ENCODE data around the gene PCYT1A. TPM values are rescaled to one million over a fixed set of nuclear protein-coding genes. Genes with fewer than 3 reads are reported as not detected.
A peak's percentile ranks its signal among the peaks of the same experiment; 100 is the strongest.

PCYT1A gene
- total RNA-seq (2016; rRNA removed; fragmentation: Illumina TruSeq; extraction: Trizol) (45.3 and 53.2 TPM in 2 replicates), polyA plus RNA-seq (2011; rRNA removed) (26.4 and 28.5 TPM in 2 replicates), polyA minus RNA-seq (2011; rRNA and poly(A)+ RNA removed; ENCODE audit: low replicate concordance) (104 and 131 TPM in 2 replicates), Bru-seq, nascent RNA (percentile 77 among the genes with signal in this experiment), BruChase-seq, experiment 1, labeled RNA remaining after a 6-hour chase (percentile 90 among the genes with signal in this experiment), BruChase-seq, experiment 2, labeled RNA remaining after a 2-hour chase (percentile 89 among the genes with signal in this experiment)
- total RNA-seq (2016; cell fraction: cytosol; rRNA removed; fragmentation: Illumina TruSeq; extraction: Trizol; ENCODE audit: low read depth) = 13.8 and 14.6 TPM in 2 replicates
- total RNA-seq (2016; cell fraction: insoluble cytoplasmic fraction; rRNA removed; fragmentation: Illumina TruSeq; extraction: Trizol) = 46.3 and 55.2 TPM in 2 replicates
- total RNA-seq (2016; cell fraction: membrane; rRNA removed; fragmentation: Illumina TruSeq; extraction: Trizol) = 13.3 and 14.5 TPM in 2 replicates
- 47.1 and 49.4 TPM in 2 replicates for total RNA-seq (2016; cell fraction: nucleus; rRNA removed; fragmentation: Illumina TruSeq; extraction: Trizol)
- 16.4 and 21.4 TPM in 2 replicates for polyA plus RNA-seq (2011; cell fraction: cytosol; rRNA removed)
- polyA plus RNA-seq (2011; cell fraction: nucleus; rRNA removed) = 62.7 and 74.7 TPM in 2 replicates
- polyA plus RNA-seq (2012) = 25.2 and 26.1 TPM in 2 replicates
- 3.8 and 4.3 TPM in 2 replicates for polyA plus RNA-seq (2016; cell fraction: cytosol; fragmentation: Illumina TruSeq; extraction: Trizol; ENCODE audit: low read depth)
- polyA plus RNA-seq (2016; cell fraction: insoluble cytoplasmic fraction; fragmentation: Illumina TruSeq; extraction: Trizol; ENCODE audit: low read depth) = 44.0 and 44.3 TPM in 2 replicates
- 5.2 and 5.6 TPM in 2 replicates for polyA plus RNA-seq (2016; cell fraction: membrane; fragmentation: Illumina TruSeq; extraction: Trizol; ENCODE audit: low read depth)
- 61.7 and 67.8 TPM in 2 replicates for polyA plus RNA-seq (2016; cell fraction: nucleus; fragmentation: Illumina TruSeq; extraction: Trizol; ENCODE audit: insufficient read depth, low read depth)
- polyA minus RNA-seq (2011; cell fraction: cytosol; rRNA and poly(A)+ RNA removed) = 27.9 and 30.3 TPM in 2 replicates
- 110 and 122 TPM in 2 replicates for polyA minus RNA-seq (2011; cell fraction: nucleus; rRNA and poly(A)+ RNA removed)
- long read RNA-seq, experiment 1, partial matches to known transcripts = 6 of 20 reads
- long read RNA-seq, experiment 1, other reads (novel, unspliced or antisense) = 10 of 20 reads
- long read RNA-seq, experiment 2, full-length matches to known transcripts = 17 of 57 reads
- long read RNA-seq, experiment 2, partial matches to known transcripts = 5 of 57 reads
- long read RNA-seq, experiment 2, other reads (novel, unspliced or antisense) = 35 of 57 reads

DNA sequence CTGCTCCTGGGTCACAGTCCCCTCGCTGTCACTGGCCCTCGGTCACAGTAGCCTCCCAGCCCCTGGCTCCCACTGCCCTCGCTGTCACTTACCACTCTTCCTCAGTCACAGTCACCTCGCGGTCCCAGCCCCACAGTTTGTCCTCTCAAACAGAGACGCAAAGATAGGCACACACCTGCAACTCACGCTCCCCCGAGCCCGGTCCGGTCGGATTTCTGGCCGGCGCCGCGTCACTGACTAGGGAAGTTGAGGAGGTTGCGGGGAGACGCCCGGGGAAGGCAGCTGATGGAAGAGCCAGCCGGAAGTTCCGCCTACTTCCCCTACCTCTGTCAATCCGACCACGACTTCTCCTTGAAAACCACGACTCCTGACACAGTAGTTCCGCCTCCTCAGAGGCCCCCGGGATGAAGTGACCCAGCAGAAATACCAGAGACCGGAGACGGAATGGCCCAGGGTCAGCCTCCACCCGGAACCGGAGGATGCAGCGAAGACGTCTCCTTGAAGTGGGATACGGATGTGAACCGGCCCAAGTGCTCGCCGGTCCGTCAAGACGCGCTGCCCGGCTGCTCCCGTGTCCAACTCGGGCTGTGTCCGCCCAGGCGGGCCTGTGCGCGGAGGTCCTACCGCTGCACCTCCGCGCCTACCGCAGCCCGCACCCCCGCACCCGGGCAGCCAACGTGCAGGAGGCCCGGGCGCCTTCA, at the start of gene PCYT1A:
PCYT1A (minus strand) TSS at position 287 of the 701 bp plus-strand sequence. CDS start 17,195 bp downstream, outside the sequence.
- Histone ChIP-seq H3K4me3 (replicated peaks in 1 of 3; ENCODE audit: insufficient read depth in 1 of 3, low read depth in 2 of 3, low read length in 3 of 3) (peak within 1 kb of the TSS; percentile 78 to 94 (median 87)), H4K20me1 (ENCODE audit: insufficient read depth, low read length) (no peaks in the 10 kb centered on the region), H3K79me2 (ENCODE audit: insufficient read depth, low read length) (peaks cover 39% of the 10 kb centered on the region), H3K4me1 (ENCODE audit: insufficient read depth, low read length) (peaks cover 45% of the 10 kb centered on the region), H3K9ac (ENCODE audit: insufficient read depth, low read depth, low read length) (peak within 1 kb of the TSS; percentile 82), H3K36me3 (replicated peaks in 1 of 2; ENCODE audit: control insufficient read depth in 1 of 2, insufficient read depth in 2 of 2, low read length in 2 of 2) (no peaks in the 10 kb centered on the region), H2AFZ (ENCODE audit: low read length) (peak within 1 kb of the TSS; percentile 46), H3K27ac (ENCODE audit: extremely low read length, insufficient read depth, low read length) (peak within 1 kb of the TSS; percentile 87), H3K27me3 (ENCODE audit: control insufficient read depth in 1 of 2, insufficient read depth in 2 of 2, low read length in 2 of 2) (no peaks in the 10 kb centered on the region; a peak in 2 of 5 replicates), H3K9me3 (ENCODE audit: low read length) (no peaks in the 10 kb centered on the region), H3K4me2 (ENCODE audit: low read depth, low read length) (peak within 1 kb of the TSS; percentile 84)
- POLR2A ChIA-PET = interaction anchor here (0.8 to 1.4 kb wide), 4 partner anchors 29 to 60 kb away, joined by 3 to 5 read pairs (median 3); partner anchors contain the start of gene DYNLT2B
- 0% methylated on average over 14 of the region's 55 CpGs for WGBS (ENCODE audit: low lambda C conversion rate)
- in situ Hi-C loops (cut with HindIII; ENCODE audit: extremely low pct_ligation_motif_present, low pct_unique_long_range_greater_than_20kb) (no loop called here), intact Hi-C loops (cut with micrococcal nuclease; ENCODE audit: unreplicated experiment) (no loop called here)
- ATAC-seq (peak; percentile 94), DNase-seq (ENCODE audit: low spot score) (peak; percentile 93), FAIRE-seq (peak; percentile 92)
- no TSS peak for BruUV-seq (replicated peaks)
- CTCF ChIA-PET (ENCODE audit: low intra/inter-chr PET ratio, low total read pairs) = no interaction called here
- TF ChIP-seq ZNF274 (CRISPR knock-in tag; IDR thresholded peaks at IDR 0.05) = 0 out of 2 replicates have a peak, but pooled peaks have one; percentile 53
- 0 out of 2 replicates have a peak, but pooled peaks have one; percentile 28 for TF ChIP-seq KLF15 (CRISPR knock-in tag; IDR thresholded peaks at IDR 0.05; ENCODE audit: borderline replicate concordance)
- TF ChIP-seq ZNF713 (CRISPR knock-in tag; IDR thresholded peaks at IDR 0.05) = no peak
- TF ChIP-seq SIX1 (CRISPR knock-in tag; IDR thresholded peaks at IDR 0.05; ENCODE audit: borderline replicate concordance) = peak; percentile 59; the same call in 1 of the 2 replicates
- TF ChIP-seq, protein P1, sequence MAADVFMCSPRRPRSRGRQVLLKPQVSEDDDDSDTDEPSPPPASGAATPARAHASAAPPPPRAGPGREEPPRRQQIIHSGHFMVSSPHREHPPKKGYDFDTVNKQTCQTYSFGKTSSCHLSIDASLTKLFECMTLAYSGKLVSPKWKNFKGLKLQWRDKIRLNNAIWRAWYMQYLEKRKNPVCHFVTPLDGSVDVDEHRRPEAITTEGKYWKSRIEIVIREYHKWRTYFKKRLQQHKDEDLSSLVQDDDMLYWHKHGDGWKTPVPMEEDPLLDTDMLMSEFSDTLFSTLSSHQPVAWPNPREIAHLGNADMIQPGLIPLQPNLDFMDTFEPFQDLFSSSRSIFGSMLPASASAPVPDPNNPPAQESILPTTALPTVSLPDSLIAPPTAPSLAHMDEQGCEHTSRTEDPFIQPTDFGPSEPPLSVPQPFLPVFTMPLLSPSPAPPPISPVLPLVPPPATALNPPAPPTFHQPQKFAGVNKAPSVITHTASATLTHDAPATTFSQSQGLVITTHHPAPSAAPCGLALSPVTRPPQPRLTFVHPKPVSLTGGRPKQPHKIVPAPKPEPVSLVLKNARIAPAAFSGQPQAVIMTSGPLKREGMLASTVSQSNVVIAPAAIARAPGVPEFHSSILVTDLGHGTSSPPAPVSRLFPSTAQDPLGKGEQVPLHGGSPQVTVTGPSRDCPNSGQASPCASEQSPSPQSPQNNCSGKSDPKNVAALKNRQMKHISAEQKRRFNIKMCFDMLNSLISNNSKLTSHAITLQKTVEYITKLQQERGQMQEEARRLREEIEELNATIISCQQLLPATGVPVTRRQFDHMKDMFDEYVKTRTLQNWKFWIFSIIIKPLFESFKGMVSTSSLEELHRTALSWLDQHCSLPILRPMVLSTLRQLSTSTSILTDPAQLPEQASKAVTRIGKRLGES (CRISPR knock-in tag; IDR thresholded peaks at IDR 0.05; ENCODE audit: borderline replicate concordance) = no peak; the same call in 1 of the 2 replicates
- no peak for TF ChIP-seq MIXL1 (CRISPR knock-in tag; IDR thresholded peaks at IDR 0.05)
- no peak for TF ChIP-seq ATF1 (CRISPR knock-in tag; IDR thresholded peaks at IDR 0.05)
- peak; percentile 74 for TF ChIP-seq MED1 (CRISPR knock-in tag; IDR thresholded peaks at IDR 0.05)
- TF ChIP-seq ZNF24 (IDR thresholded peaks at IDR 0.05) = no peak
- TF ChIP-seq SRY (CRISPR knock-in tag; IDR thresholded peaks at IDR 0.05) = peak; percentile 45; the same call in 1 of the 2 replicates
- peak; percentile 48; the same call in 1 of the 2 replicates for TF ChIP-seq ZBTB14 (CRISPR knock-in tag; IDR thresholded peaks at IDR 0.05)
- no peak for TF ChIP-seq THYN1 (CRISPR knock-in tag; IDR thresholded peaks at IDR 0.05; ENCODE audit: borderline replicate concordance, low read depth)
- peak; percentile 71 for TF ChIP-seq RXRB (CRISPR knock-in tag; IDR thresholded peaks at IDR 0.05; ENCODE audit: borderline replicate concordance)
- 0 out of 2 replicates have a peak, but pooled peaks have one; percentile 91 for TF ChIP-seq ZNF773 (CRISPR knock-in tag; IDR thresholded peaks at IDR 0.05; ENCODE audit: borderline replicate concordance)
